Fibroblast of skin of abdomen (primary cell): ENCODE data around the gene XKR7.
"Not testable (repeated sequence)": the region's sequence is repeated elsewhere in the genome, so short reads cannot be mapped to it uniquely, and the experiment has no call there.

Experiments
- DNase-seq: peaks from one replicate; pipeline ENCODE4 v3.0.0-alpha.2; 2013

Gene XKR7

DNA sequence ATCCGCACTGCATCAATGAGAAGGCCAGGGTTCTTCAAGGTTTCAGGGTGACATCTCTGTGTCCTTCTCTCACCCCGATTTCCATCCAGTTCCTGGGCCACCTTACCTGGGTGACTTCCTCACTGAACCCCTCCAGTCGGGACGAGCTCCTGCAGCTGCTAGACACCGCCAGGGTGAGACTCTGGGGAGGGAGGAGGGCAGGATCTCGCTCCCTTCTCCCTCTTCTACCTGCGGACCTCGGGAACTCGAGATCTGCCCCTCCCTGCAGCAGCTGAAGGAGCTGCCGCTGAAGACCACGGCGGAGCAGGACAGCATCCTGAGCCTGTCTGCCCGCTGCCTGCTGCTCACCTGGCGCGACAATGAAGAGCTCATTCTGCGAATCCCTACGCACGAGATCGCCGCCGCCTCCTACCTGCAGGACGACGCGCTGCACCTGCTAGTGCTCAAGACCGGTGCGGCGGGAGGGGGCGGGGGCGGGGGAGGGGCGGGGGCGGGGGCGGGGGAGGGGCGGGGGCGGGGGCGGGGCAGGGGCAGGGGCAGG lies 49.8 kb downstream of the XKR7 start:
- DNase-seq = no peak

DNA sequence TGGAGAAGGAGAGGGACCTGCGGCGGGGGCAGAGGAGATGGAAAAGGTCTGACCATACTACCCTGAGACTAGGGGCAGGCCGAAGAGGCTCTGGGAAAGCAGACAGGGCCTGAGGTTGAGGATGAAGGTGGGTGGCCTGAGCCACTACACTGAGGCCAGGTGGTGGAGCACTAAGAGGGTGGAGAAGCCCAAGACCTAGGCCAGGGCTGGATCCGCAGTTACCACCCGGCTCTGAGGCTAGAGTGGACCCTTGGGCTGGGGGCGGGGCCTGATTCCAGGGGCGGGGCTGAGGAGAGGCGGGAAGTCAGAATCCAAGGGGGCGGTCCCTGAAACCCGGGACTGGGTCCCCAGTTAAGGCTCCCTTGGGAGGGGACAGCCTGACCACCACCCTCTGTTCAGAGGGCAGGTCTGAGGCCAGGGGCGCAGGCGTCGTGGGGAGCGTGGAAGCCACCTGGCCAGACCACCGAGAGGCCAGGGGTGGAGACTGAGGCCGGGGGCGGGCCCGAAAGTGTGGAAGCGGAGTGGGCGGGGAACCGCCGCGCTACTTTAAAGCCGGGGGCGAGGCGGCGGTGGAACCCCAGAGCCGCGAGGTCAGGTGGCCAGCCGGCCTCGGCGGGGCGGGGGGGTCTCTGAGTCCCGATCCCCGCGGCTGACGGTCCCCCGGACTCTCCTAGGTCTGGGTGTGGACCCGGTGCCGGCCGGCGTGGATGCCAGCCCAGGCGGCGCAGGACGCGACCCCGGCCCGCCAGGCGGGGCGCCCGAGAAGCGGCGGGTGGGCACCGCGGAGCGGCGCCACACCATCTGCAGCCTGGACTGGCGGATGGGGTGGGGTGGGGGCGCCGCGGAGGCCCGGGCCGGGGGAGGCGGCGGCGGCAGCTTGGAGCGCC lies 50.6 kb downstream of the XKR7 start:
- no peak for DNase-seq

DNA sequence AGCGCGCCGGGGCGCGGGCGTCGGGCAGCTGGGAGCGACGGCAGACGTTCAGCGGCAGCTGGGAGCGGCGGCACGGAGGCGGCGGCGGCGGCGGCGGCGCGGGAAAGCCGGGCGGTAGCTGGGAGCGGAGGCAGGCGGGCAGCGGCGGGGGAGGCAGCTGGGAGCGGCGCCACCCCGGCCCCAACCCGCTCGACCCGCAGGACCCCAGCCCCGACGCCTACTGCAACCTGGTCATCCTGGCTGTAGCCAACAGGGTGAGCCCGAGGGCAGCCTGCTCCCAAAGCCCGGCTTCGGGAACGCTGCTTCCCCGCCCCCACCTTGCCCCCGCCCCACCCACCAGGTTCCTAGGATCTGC lies 51.2 kb downstream of the XKR7 start:
- DNase-seq = no peak

DNA sequence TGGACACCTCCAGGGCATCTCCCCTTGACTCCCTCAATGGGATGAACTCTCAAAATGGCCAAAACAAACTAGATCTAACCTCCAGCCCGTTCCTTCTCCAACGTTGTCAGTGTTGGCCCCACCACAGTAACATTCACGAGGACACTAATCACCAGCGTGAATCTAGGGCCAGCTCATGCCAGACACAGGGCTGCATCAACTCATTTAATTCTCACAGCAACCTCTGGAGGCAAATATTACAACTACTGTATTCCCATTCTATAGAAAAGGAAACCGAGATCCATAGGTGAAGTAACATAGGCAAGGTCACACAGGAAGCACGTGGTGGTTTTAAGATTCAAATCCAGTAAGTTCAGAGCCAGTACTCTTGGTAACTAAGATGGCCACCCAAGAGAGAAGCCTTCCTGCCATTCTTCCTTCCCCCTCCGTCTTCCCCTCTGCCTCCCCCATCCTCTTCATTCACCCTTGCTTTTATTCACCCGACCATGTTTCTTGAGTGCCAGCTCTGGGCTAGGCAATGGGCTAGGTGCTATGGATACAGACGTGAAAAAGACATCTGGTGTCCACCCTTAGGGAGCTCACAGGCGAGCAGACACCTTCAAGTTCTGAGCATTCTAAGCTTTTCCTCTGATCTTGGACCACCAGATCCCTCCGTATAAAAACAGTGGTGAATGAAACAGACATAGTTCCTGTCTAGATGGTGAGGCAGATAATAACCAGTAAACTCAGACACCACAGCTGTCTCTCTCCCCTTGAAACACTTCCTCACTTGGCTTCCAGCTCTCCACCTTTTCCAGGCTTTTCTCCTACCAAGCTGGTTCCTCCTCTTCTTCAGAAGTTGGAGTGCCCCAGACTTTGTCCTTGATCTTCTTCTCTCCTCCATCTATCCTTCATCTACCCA lies 51.9 kb downstream of the XKR7 start:
- no peak for DNase-seq

DNA sequence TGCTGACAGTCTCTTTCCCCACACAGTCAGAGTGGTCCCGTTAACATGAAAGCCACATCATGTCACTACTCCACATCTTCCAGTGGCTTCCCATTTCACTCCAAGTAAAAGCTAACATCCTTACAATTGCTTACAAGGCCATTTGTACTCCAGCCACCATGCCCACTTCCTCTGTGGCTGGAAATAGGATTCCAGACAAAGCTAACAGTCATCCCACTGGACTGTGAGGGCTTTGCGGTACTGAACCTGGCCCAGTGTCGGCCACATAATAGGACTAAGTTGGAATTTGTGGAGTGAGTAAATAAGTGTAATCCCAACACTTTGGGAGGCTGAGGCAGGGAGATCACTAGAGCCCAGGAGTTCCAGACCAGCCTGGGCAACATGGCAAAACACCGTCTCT lies 53.1 kb downstream of the XKR7 start:
- no peak for DNase-seq

DNA sequence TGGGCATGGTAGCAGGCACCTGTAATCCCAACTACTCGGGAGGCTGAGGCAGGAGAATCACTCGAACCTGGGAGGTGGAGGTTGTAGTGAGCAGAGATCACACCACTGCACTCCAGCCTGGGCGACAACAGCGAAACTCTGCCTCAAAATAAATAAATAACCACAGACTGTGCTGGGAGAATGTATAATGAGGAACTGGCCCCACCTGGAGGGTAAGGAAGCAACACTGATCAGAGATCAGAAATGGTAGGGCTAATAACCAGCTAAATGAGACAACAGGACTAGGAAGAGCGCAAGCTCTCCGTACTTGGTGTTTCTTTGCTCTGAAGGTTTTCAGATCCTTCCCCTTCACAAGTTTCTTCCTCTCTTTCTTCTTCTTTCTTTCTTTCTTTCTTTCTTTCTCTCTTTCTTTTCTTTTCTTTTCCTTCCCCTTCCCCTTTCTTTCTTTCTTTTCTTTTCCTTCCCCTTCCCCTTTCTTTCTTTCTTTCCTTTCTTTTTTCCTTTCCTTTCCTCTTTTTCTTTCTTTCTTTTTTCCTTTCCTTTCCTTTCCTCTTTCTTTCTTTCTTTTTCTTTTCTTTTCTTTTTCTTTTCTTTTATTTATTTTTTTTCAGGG lies 56.8 kb downstream of the XKR7 start:
- no peak for DNase-seq

DNA sequence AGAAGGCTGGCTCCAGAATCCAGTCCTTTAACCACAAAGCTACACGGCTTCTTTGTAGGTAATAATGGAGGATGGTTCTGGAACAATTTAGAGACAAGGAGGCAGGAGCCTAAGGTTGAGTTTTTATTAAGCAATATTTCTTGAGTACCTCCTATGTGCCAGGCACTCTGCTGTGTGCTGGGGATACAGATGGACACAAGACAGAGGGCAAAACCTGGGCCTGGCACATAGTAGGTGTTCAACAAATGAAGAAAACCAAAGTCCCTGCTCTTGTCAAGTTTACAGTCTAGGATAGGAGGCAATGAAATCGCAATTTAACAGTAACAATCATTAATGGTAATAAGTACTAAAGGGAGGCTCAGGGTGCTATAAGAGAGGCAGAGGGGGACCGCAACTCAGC lies 59.7 kb downstream of the XKR7 start:
- no peak for DNase-seq

DNA sequence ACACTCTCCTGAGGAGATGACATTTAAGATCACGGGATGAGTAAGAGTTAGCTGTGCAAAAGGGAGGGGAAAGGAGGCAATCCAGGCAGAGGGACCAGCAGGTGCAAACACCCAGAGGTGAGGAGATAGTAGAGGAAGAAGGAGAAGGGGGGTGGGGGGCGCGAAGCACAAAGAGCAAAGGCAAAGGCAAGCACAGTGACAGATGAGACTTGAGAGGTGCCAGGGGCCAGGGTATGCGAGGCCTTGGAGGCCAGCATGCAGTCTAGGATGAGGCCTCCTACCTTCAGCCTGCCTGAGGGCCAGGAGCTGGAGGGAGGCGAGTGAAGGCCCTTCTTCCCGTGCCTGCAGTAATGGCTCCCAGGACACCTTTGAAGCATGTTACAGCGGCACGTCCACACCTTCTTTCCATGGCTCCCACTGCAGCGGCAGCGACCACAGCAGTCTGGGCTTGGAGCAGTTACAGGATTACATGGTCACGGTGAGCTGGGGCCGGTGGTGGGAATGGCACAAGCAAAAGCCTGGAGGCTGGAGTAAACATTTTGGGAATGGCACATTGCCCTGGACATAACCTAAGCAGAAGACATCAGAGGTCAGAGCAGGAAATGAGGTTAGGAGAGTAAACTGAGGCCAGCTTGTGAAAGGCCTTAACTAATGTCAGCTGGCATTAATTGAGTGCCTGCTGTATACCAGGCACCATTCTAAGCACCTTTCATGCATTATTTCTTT lies 60.9 kb downstream of the XKR7 start:
- DNase-seq = no peak

DNA sequence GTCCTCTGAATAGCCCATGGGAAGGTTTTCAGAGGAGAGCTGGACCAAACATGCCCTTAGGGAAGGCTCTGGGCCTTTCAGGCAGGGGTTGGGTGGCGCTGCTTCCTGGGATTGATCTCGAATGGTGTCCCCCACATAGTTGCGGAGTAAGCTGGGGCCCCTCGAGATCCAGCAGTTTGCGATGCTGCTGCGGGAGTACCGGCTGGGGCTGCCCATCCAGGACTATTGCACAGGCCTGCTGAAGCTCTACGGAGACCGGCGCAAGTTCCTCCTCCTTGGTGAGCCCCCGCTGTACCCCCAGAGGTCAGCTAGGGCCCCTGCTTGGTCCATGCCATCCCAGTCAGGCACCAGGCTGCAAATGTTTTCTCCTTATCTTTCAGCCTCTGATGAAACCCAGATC lies 61.6 kb downstream of the XKR7 start:
- no peak for DNase-seq

DNA sequence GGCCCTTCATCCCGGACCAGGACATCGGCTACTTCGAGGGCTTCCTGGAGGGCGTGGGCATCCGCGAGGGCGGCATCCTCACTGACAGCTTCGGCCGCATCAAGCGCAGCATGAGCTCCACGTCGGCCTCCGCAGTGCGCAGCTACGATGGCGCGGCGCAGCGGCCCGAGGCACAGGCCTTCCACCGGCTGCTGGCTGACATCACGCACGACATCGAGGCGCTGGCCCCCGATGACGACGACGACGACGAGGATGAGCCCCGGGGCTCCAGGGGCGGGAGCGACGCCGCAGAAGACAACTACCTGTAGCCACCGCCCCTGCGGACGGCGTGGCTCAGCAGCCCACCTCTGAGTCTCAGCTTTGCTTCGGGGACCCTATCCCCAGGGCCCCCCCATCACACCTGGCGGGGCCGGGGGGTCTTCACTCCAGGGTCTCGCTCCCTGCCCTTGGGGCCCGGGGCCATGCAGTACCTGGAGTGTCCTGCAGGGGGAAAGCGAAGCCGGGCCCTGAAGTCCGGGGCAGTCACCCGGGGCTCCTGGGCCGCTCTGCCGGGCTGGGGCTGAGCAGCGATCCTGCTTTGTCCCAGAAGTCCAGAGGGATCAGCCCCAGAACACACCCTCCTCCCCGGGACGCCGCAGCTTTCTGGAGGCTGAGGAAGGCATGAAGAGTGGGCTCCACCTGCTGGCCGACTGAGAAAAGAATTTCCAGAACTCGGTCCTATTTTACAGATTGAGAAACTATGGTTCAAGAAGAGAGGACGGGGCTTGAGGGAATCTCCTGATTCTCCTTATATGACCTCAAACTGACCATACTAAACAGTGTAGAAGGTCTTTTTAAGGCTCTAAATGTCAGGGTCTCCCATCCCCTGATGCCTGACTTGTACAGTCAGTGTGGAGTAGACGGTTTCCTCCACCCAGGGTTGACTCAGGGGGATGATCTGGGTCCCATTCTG lies 63.3 kb downstream of the XKR7 start:
- peak; percentile 81 for DNase-seq

DNA sequence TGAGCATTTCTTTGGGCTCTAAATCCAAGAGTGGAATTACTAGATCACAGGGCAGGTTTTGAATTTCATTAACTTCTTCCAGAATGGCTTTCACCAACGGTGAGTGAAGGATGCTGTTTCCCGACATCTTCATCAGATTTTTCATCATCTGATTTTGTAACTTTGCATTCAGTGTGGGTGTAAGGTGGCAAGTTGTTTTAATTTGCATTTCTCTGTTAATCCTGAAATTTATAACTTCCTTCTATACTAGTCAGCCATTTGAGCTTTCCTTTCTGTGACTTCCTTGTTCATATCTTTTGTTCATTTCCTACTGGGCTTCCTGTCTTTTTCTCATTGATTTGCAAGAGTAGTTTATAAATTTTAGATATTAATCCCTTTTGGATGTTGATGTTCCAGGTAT lies 65.4 kb downstream of the XKR7 start:
- DNase-seq = no peak

DNA sequence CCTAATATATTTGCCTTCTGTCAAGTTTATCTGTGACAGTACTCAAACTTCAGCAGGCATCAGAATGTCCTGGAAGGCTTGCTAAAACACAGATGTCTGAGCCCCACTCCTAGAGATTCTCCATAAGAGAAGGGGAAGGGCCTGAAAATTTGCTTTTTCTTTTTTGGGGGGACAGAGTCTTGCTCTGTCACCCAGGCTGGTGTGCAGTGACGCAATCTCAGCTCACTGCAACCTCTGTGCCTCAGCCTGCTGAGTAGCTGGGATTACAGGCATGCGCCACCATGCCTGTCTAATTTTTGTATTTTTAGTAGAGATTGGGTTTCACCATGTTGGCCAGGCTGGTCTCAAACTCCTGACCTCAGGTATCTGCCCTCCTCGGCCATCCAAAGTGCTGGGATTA lies 65.8 kb downstream of the XKR7 start:
- not testable (repeated sequence) for DNase-seq

DNA sequence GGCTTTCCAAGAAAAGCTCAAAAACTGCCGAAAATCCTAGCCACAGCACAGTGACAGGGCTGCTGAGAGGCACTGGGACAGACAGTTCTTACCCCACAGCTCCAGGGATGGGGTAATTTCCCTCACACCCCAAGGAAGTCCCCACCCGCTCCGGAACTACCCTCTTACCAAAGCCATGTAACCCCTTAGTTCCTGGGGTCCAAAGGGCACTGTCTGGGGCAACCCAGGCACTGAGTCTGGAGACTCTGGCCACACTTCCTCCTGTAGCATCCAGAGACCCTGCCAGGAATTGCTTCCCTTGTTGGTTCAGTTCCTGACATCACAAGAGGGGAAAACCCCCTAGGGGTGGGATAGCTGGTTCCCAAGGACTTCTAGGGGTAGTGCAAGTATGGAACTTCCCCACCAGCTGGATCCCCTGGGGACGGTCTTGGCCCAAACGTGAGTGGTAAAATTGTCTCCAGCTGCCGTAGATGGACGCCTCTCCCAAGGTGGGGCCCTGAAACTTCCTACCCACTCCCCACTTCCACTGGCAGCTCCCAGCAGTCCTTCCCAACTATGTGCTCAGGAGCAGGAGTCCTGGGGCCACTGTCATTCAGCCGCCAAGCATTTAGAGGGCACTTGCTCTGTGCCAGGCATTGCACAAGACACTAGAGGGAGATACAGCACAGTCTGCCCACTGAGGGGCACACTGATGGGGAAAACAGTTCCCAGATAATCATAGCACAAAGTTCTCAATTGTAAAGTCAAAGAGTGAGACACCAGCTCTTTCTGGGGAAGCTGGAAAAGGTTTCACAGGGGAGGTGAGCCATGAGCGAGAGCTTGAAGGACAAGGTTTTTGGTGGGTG lies 66.9 kb downstream of the XKR7 start:
- peak; percentile 20 for DNase-seq

DNA sequence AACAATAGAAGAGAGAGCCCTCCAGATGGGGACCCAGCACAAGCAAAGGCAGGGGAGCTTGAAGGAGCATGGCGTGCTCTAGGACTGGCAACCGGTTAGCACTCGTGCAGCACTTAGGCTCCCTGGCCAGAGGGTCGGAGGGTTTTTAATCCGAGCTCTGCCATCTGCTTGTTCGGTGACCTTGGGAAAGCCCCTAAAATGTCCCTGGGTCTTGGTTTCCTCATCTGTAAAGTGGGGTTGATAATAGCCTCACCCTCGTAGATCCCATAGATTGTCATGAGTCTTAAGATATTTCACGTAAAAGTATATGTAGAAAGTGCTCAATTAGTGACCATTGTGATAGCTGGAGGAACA lies 67.5 kb downstream of the XKR7 start:
- DNase-seq = no peak

DNA sequence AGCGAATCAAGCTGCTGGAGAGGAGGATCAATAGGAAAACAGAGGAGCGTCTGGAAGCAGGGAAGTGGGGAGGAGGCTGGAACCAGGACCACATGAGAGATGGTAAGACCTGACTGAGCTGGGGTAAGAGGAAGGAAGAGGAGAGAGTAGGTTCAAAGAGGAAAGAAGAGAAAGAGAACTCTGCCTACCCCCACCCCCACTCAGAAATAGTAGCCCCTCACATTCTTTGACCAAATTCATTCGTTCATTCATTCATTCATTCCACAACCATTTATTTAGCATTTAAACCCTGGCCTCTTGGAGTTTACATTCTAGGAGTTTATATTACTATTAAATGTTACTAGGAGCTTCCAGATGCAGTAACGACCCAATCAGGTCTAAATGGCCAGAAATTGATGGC lies 68.3 kb downstream of the XKR7 start:
- no peak for DNase-seq

DNA sequence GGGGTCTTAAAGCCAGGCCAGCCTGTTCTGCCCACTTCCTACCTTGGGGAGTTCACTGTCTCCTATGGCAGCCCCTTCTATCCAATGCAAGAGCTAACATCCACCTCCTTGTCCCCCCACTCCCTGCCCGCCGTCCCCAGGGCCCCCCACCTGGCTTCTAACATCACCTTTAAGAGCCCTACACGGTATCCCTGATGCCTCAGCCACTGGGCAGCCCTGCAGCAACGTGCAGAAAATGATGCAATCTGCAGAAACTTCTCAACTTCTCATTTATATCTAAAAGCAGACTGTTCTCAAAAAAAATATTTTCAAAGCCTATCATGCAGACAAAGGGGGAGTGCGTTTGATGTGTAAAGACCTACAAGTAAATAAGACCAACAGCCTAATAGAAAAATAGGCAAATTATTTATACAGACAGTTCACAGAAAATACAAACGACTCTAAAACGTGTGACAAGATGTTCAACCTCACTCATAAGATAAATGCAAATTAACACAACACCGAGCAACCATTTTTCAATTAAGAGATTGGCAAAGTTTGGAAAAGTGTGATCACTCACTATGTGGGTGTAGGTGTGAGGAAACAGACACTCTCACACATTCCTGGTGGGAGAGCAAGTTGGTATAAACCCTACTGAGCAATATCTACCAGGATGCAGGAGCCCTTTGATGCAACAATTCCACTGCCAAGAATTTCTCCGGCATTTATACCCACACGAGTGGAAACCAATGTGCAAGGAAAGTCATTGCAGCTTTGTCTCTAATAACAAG lies 69.0 kb downstream of the XKR7 start:
- peak; percentile 67 for DNase-seq

DNA sequence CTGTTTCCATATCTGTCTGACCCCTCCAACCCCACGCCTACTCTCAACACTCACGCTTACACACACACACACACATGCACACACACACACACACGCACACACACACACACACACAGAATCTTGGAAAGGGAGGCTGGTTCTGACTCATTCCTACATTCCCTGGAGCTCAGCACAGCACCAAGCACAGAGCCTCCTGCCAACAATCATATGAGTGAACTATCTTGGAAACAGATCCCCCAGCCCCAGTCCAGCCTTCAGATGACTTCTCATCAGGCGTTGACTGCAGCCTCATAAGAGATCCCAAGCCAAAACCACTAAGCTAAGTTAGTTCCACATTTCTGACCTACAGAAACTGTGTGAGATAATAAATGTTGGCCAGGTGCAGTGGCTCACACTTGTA lies 70.0 kb downstream of the XKR7 start:
- DNase-seq = peak; percentile 62

DNA sequence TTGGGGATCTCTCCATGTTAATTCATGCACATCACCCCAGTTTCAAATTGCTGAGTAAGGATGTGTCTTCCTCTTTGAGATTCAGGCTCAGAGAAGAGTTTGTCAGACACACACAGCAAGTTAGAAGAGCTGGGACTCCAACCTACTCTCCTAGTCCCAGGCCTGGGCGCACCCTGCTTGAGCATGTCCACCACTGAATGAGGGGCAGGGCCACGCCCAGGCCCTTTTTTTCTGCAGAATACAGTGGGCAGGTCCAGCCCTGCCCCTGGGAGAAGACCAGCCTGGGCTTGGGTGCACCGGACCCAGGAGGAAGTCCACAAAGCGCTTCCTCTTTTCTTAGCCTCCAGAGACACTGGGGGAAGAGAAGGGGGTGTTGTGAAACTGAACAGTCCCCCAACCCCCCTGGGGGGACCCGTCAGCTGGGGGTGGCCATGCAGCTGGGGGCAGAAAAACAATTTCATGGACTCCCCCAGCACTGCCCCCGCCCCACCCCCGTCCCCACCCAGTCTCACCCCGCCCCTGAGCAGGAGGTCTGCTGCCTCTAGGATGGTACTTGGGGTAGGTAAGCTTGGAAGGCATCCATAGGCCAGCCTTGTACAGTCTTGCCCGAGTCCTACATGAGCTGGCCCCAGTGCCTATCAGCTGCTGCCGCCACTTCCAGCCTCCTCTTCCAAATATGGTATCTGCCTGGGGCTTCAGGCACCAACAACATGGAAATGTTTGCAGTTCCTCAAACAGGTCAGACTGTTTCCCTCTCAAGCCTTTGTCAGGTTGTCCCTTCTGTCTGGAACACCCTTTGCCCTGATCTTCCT lies 72.4 kb downstream of the XKR7 start:
- no peak for DNase-seq

DNA sequence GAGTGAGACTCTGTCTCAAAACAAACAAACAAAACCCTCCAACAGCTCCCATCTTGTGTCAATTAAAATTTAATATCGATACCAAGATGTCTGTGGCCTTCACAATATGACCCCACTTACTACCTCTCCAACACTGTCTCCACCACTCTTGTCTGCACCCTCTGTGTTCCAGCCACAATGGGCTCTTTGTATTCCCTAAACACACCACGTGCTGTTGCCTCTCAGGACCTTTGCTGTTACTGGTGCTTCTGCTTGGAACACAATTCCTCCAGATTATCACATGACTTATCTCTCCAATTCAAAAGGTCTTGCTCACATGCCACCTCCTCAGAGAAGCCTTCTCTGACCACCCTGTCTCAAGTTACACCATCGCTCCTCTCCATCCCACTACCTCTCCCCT lies 78.0 kb downstream of the XKR7 start:
- DNase-seq = no peak
